ENCODE measurements around the gene PHYH.

The PHYH gene

DNA sequence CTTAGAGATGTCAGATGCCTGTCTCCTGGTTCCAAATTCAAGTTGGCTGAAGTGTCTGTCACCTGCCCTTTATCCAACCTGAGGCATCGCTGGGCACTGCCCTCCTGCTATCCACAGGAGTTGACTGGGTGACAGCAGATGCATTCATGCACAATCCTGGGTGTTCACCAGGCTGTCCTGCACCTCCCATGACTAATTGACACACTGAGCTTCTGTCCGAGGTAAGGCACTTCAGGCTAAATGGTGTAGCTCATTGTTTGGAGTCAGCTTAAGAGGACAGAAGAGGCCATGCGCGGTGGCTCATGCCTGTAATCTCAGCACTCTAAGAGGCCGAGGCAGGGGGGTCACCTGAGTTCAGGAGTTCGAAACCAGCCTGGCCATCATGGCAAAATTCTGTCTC lies 68.1 kb downstream of the PHYH start:
- TF ChIP-seq, protein P1, sequence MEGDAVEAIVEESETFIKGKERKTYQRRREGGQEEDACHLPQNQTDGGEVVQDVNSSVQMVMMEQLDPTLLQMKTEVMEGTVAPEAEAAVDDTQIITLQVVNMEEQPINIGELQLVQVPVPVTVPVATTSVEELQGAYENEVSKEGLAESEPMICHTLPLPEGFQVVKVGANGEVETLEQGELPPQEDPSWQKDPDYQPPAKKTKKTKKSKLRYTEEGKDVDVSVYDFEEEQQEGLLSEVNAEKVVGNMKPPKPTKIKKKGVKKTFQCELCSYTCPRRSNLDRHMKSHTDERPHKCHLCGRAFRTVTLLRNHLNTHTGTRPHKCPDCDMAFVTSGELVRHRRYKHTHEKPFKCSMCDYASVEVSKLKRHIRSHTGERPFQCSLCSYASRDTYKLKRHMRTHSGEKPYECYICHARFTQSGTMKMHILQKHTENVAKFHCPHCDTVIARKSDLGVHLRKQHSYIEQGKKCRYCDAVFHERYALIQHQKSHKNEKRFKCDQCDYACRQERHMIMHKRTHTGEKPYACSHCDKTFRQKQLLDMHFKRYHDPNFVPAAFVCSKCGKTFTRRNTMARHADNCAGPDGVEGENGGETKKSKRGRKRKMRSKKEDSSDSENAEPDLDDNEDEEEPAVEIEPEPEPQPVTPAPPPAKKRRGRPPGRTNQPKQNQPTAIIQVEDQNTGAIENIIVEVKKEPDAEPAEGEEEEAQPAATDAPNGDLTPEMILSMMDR (IDR thresholded peaks at IDR 0.05; ENCODE audit: poor library complexity, severe bottlenecking) = no peak
- ATAC-seq (ENCODE audit: low read depth) (no peak; the same call in 2 of the 3 replicates), DNase-seq (ENCODE audit: low spot score) (no peak)
- Histone ChIP-seq H3K9me3 (ENCODE audit: severe bottlenecking) (no peaks in the 10 kb centered on the region), H3K36me3 (ENCODE audit: low read depth) (no peaks in the 10 kb centered on the region), H3K27ac (ENCODE audit: poor library complexity, severe bottlenecking) (no peak overlapping the region), H3K4me3 (ENCODE audit: severe bottlenecking) (no peak overlapping the region), H3K4me1 (ENCODE audit: insufficient read depth, poor library complexity, severe bottlenecking) (no peaks in the 10 kb centered on the region), H3K27me3 (ENCODE audit: insufficient read depth, poor library complexity, severe bottlenecking) (no peaks in the 10 kb centered on the region)

DNA sequence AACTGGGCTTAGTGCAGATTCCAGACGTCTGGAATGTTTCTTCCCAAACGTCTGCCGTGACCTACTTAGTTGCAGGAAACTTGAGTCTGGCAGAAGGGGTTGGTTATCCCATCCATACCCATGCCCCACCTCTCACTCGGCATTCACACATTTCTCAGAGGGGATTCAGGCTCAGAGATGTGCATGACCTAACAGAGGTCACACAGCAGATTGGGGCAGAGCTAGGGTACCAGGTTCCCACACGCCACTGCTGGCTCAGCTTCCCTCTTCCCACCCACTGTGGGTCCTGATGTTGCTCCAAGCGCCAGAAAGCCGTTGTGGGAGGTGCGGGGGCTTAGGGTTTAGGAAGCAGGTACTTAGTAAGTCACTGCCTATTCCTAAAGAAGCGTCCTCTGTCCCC lies 68.7 kb downstream of the PHYH start:
- H3K9me3 ChIP-seq (ENCODE audit: severe bottlenecking) = no peaks in the 10 kb centered on the region
- no peaks in the 10 kb centered on the region for H3K27me3 ChIP-seq (ENCODE audit: insufficient read depth, poor library complexity, severe bottlenecking)
- no peaks in the 10 kb centered on the region for H3K4me1 ChIP-seq (ENCODE audit: insufficient read depth, poor library complexity, severe bottlenecking)
- no peak overlapping the region for H3K4me3 ChIP-seq (ENCODE audit: severe bottlenecking)
- no peak overlapping the region for H3K27ac ChIP-seq (ENCODE audit: poor library complexity, severe bottlenecking)
- DNase-seq (ENCODE audit: low spot score) = no peak
- no peak for ATAC-seq (ENCODE audit: low read depth)
- TF ChIP-seq, protein P1 (IDR thresholded peaks at IDR 0.05; ENCODE audit: poor library complexity, severe bottlenecking) = no peak
- H3K36me3 ChIP-seq (ENCODE audit: low read depth) = no peaks in the 10 kb centered on the region

Data from RWPE2 (cell line).